Pancreas (tissue), 10 donors: ENCODE measurements around the gene ARHGAP30. TPM values are rescaled to one million over a fixed set of nuclear protein-coding genes. Genes with fewer than 3 reads are reported as not detected.

Source experiments
- ATAC-seq, 4 donors: fragments of 200-7000 bp; cut with Tn5 transposase; one replicate each; pipeline versions ENCODE4 v1.8.0 to v1.9.1; 2020; ENCODE audit warnings: mild to moderate bottlenecking in 4 of 4, moderate library complexity in 4 of 4
- DNase-seq, 6 donors: peaks; one replicate each; pipeline ENCODE4 v3.0.0-alpha.2; 2020
- FAIRE-seq: peaks from 2 replicates; lab custom pipeline; 2012; peaks lifted over from hg19 to GRCh38; lab: Jason Lieb, UNC
- H3K27ac ChIP-seq, 4 donors: fragments of 200-600 bp; sonication (generic); 1 replicate in 3 of 4; 2 replicates in 1 of 4; pipeline versions ENCODE4 v1.5.0 to v1.8.0; 2020
- H3K27me3 ChIP-seq, 4 donors: fragments of 200-600 bp; one replicate each; pipeline ENCODE4 v1.8.0; 2021
- H3K36me3 ChIP-seq, 3 donors: fragments of 200-600 bp; sonication (generic) in 1 of 3; one replicate each; pipeline versions ENCODE4 v1.5.0 to v1.8.0; 2020 to 2021
- H3K4me1 ChIP-seq, 3 donors: fragments of 200-600 bp; one replicate each; pipeline ENCODE4 v1.8.0; 2021
- H3K4me3 ChIP-seq, 4 donors: fragments of 200-600 bp; sonication (generic) in 2 of 4; one replicate each; pipeline versions ENCODE4 v1.5.0 to v1.8.0; 2020 to 2021
- H3K9me3 ChIP-seq, 4 donors: fragments of 200-600 bp; one replicate each; pipeline ENCODE4 v1.8.0; 2021
- CTCF ChIP-seq, 4 donors: fragments of 200-600 bp; sonication (generic) in 3 of 4; IDR thresholded peaks; one replicate each; pipeline versions ENCODE4 v1.5.0 to v1.8.0; 2021; ENCODE audit warnings: antibody characterized with exemption in 4 of 4
- WGBS, 2 donors: extraction: QIAGEN DNeasy Blood & Tissue Kit; methylation state at CpG; one replicate each; pipeline ENCODE4 v1.1.7; 2013; 5-methylcytosine and 5-hydroxymethylcytosine counted together
- intact Hi-C, 3 donors: fragments of 100-400 bp; cut with DNase I; formaldehyde crosslinking; loops; one replicate each; pipeline versions ENCODE4 v1.11.1 to v1.14.2; 2022
- polyA plus RNA-seq, 2 donors: library from polyadenylated mRNA; stranded (reverse); fragments of 200-250 nt; gene quantifications; one replicate each; pipeline ENCODE4 v1.2.3, GENCODE V29; 2013
- total RNA-seq, 6 donors: library from RNA; stranded (reverse); fragmentation: NEBNext Ultra II Directional in 4 of 6; extraction: Animal tissue kit (Norgen Biotek cat#: 25700) in 4 of 6; gene quantifications; one replicate each; pipeline versions ENCODE4 v1.2.1 to v1.2.4, GENCODE V29; 2021 to 2023
- donor health status: healthy with polysubstance abuse.
- donor health status: DM: no; HTN: no; CAD: no; lungs with moderate emphysema.
- donor health status: DM: no; HTN: no; CAD: no.
- donor health status: control.
- donor health status: control.
- donor health status: Bipolar disorder and iron deficiency.
- donor health status: DM: yes; HTN: yes; CAD: no.
- donor health status: DM: no; HTN: no; CAD: no.
- donor health status: DM: no; HTN: no; CAD: no.
- donor health status: DM: yes; HTN: yes; CAD: no.

The ARHGAP30 gene
- total and polyA plus RNA-seq, 8 donors = 0.43 to 9.1 (median 1.7) TPM

GRCh38 chr1:161039154-161039545 is 30.5 kb downstream of the ARHGAP30 start:
- TF ChIP-seq CTCF (IDR thresholded peaks at IDR 0.05) = no peak
- intact Hi-C loops = no loop called here
- peaks cover 0 to 35% (median 18%) of the 10 kb centered on the region in 3 donors for H3K36me3 ChIP-seq
- 0 to 3% methylated on average over 2 to 3 of the region's 3 CpGs for WGBS, 2 donors
- peak overlapping the region; percentile 62 to 84 (median 71) for H3K4me3 ChIP-seq
- DNase-seq (no peak), FAIRE-seq (no peak), ATAC-seq (peak; percentile 1 to 8 (median 4))
- peak overlapping the region; percentile 53 to 66 (median 54) for H3K27ac ChIP-seq
- no peaks in the 10 kb centered on the region for H3K27me3 ChIP-seq
- H3K4me1 ChIP-seq = peaks cover 0 to 6% (median 5%) of the 10 kb centered on the region in 3 donors
- no peaks in the 10 kb centered on the region for H3K9me3 ChIP-seq

DNA sequence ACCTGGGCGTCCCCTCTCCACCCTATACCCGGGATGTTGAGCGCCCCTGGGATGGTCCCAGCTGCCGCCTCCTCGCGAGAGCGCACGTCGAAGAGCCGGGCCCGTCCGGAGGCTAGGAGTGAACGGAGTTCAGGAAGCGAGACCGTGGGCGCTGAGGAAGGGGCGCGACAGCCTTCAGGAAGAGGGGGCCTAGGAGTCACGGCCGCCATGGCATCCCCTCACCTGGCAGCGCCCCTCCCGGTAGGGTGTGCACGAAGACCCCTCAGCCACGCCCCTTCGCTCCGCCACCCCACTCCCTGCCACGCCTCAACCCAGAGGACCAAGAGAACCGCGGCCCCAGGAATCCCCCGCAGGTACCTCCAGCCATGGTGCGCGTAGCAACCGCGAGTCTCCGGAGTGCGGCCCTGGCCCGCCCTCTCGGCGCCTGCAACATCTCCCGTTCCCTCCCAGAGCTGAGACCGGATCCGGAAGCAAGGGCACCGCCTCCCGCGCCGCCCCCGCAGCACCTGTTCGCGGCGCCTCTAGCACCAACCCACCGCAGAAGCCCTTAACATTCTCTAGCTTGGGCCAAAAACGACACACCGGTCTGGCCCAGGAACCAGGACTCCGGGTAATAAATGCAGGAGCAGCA is 31.1 kb downstream of the ARHGAP30 start, which contains the start of gene TSTD1:
TSTD1 (minus strand) TSS at position 442 of the 631 bp plus-strand sequence; CDS start at position 367, 75 bp downstream.
- Histone ChIP-seq H3K4me3 (peak within 1 kb of the TSS; percentile 62 to 84 (median 71)), H3K27ac (peak within 1 kb of the TSS; percentile 53 to 66 (median 54)), H3K27me3 (no peaks in the 10 kb centered on the region), H3K36me3 (peaks cover 0 to 35% (median 18%) of the 10 kb centered on the region in 3 donors), H3K4me1 (peaks cover 0 to 3% (median 3%) of the 10 kb centered on the region in 3 donors), H3K9me3 (no peaks in the 10 kb centered on the region)
- intact Hi-C loops = no loop called here
- no peak for FAIRE-seq
- peak; percentile 76 to 89 (median 82) for DNase-seq
- ATAC-seq = peak; percentile 90 to 96 (median 96)
- 4 to 9% methylated on average over 52 to 54 of the region's 54 CpGs for WGBS, 2 donors
- TF ChIP-seq CTCF (IDR thresholded peaks at IDR 0.05) = no peak

DNA sequence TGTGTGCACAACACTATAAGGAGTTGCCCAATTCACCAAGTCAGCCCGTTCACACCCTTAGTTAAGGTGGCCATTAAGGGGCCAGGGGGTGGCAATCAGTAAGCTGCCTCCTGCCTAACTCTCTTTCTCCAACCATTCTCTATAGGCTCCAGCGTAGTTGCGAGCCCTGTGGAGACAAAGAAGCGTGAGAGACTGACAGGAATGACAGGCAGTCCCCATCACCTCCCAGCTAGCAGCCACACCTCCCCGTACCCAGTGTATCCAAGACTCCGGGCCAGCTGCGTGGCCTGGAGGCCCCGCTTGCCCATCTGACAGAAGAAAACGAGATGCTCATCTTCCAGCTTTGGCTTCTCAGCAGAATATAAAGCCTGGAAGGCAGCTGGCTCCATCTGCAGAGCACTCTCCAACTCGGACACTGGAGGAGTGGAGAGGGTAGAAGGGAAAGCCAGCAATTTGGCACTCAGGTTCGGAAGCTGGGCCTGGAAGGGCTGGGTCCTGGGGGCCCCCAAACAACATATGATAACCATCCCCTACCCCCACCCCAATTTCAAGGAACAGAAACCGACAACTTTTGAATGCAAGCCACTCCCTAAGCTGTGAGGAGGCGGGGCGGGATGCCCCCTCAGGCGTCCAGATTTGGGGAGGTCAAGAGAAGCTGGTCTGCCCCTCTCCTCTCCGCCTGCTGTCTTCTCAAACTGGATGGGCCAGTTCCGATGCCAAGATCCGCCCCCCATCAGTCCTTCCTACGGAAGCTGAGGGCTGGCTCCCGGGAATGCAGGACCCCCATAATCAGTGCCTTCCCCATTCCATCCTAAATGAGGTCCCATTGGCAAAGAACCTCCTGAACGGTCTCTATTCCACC is 31.8 kb downstream of the ARHGAP30 start:
- TF ChIP-seq CTCF (IDR thresholded peaks at IDR 0.05) = no peak
- peak; percentile 29 to 52 (median 34) for ATAC-seq
- 34% methylated on average over 21 of the region's 21 CpGs for WGBS, 2 donors
- intact Hi-C loops = no loop called here
- Histone ChIP-seq H3K36me3 (peaks cover 0 to 34% (median 18%) of the 10 kb centered on the region in 3 donors), H3K9me3 (no peaks in the 10 kb centered on the region), H3K27ac (peak overlapping the region; percentile 53 to 66 (median 54)), H3K4me3 (peak overlapping the region; percentile 62 to 84 (median 71)), H3K4me1 (peaks cover 0 to 3% (median 3%) of the 10 kb centered on the region in 3 donors), H3K27me3 (no peaks in the 10 kb centered on the region)
- peak in 3 of 6 donors; percentile 45 to 71 (median 51) for DNase-seq
- no peak for FAIRE-seq

GRCh38 chr1:161033751-161034150 is 35.9 kb downstream of the ARHGAP30 start:
- FAIRE-seq = no peak
- WGBS, 2 donors = 89 to 95% methylated on average over 3 of the region's 3 CpGs
- DNase-seq = no peak
- Histone ChIP-seq H3K27me3 (no peaks in the 10 kb centered on the region), H3K4me1 (no peaks in the 10 kb centered on the region), H3K9me3 (no peaks in the 10 kb centered on the region), H3K4me3 (no peak overlapping the region), H3K27ac (no peak overlapping the region), H3K36me3 (no peaks in the 10 kb centered on the region)
- ATAC-seq = no peak
- intact Hi-C loops = no loop called here
- no peak for TF ChIP-seq CTCF (IDR thresholded peaks at IDR 0.05)
